MM.1S (cell line): ENCODE results near the gene FBN2.

ENCODE experiments used
- DNase-seq: peaks from one replicate; pipeline ENCODE4 v3.0.0-alpha.2; 2015
- H2AFZ ChIP-seq: fragments of 300-600 bp; sonication (generic); 2 replicates; pipeline ENCODE4 v1.6.0; 2016; ENCODE audit warnings: antibody characterized with exemption, low read length
- H3F3A ChIP-seq: fragments of 300-600 bp; sonication (generic); 2 replicates; pipeline ENCODE4 v1.6.1; 2016; ENCODE audit warnings: mild to moderate bottlenecking, antibody characterized with exemption, low read length, moderate library complexity, mixed read lengths; ENCODE audit not compliant: insufficient read depth
- H3K27ac ChIP-seq: fragments of 300-600 bp; sonication (generic); 2 replicates; pipeline ENCODE4 v1.5.1; 2016; ENCODE audit warnings: mild to moderate bottlenecking, low read length
- H3K27me3 ChIP-seq: fragments of 300-600 bp; sonication (generic); replicated peaks from 2 replicates; pipeline ENCODE4 v1.6.0; 2016; ENCODE audit warnings: low read length; ENCODE audit not compliant: insufficient read depth
- H3K36me3 ChIP-seq: fragments of 300-600 bp; sonication (generic); replicated peaks from 2 replicates; pipeline ENCODE4 v1.6.1; 2016; ENCODE audit warnings: mild to moderate bottlenecking, low read length, mixed read lengths; ENCODE audit not compliant: insufficient read depth
- H3K4me1 ChIP-seq: fragments of 300-600 bp; sonication (generic); 2 replicates; pipeline ENCODE4 v1.6.1; 2016; ENCODE audit warnings: low read length, mixed read lengths
- H3K4me2 ChIP-seq: fragments of 300-600 bp; sonication (generic); 2 replicates; pipeline ENCODE4 v1.6.0; 2016; ENCODE audit warnings: low read depth, low read length
- H3K4me3 ChIP-seq: fragments of 300-600 bp; sonication (generic); 2 replicates; pipeline ENCODE4 v1.5.1; 2016; ENCODE audit warnings: low read length, mixed read lengths
- H3K79me2 ChIP-seq: fragments of 300-600 bp; sonication (generic); 2 replicates; pipeline ENCODE4 v1.6.1; 2016; ENCODE audit warnings: mixed run types, low read length, mixed read lengths
- H3K9ac ChIP-seq: fragments of 300-600 bp; sonication (generic); 2 replicates; pipeline ENCODE4 v1.6.1; 2016; ENCODE audit warnings: low read length, mixed read lengths
- H3K9me2 ChIP-seq: fragments of 300-600 bp; sonication (generic); replicated peaks from 2 replicates; pipeline ENCODE4 v1.6.1; 2016; ENCODE audit warnings: mild to moderate bottlenecking, low read length, mixed read lengths; ENCODE audit not compliant: insufficient read depth
- H3K9me3 ChIP-seq: fragments of 300-600 bp; sonication (generic); replicated peaks from 2 replicates; pipeline ENCODE4 v1.6.1; 2016; ENCODE audit warnings: mild to moderate bottlenecking, low read length, mixed read lengths; ENCODE audit not compliant: insufficient read depth
- H4K20me1 ChIP-seq: fragments of 300-600 bp; sonication (generic); 2 replicates; pipeline ENCODE4 v1.6.1; 2016; ENCODE audit warnings: mild to moderate bottlenecking, low read length, moderate library complexity, mixed read lengths; ENCODE audit not compliant: insufficient read depth
- CTCF ChIP-seq: fragments of 300-600 bp; sonication (generic); IDR thresholded peaks from 2 replicates; pipeline ENCODE4 v1.5.1; 2016; ENCODE audit warnings: antibody characterized with exemption, low read length, mixed read lengths
- EZH2 ChIP-seq: fragments of 300-600 bp; sonication (generic); optimal IDR thresholded peaks from 2 replicates; pipeline ENCODE3; 2017; ENCODE audit warnings: low read depth, mild to moderate bottlenecking, antibody characterized with exemption, low read length, mixed read lengths
- EZH2phosphoT487 ChIP-seq: fragments of 300-600 bp; sonication (generic); IDR thresholded peaks from 2 replicates; pipeline ENCODE4 v1.6.1; 2018; ENCODE audit warnings: antibody characterized with exemption, low read length

The FBN2 gene

DNA sequence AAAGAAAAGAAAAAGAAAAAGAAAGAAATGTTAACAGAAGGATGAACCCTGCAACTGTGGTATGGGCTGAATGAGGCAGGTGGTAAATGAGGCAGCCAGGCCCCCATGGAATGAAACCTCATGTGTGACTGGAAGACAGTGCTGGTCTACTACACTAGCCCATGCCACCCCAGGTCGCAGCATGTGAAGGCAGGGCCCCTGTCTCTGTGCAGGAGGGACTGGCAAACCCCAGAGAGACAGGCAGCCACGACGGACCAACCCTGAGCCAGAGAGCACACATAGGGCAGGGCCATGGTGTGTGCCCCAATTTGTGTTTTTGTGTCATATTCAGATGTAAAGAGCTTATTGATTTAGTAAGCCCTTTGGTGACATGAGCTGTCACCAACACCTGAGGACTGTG is 198.5 kb downstream of the FBN2 start:
- H3K9me3 ChIP-seq, result no peaks in the 10 kb centered on the region
- no peaks in the 10 kb centered on the region for H3K36me3 ChIP-seq
- H3F3A ChIP-seq, result no peaks in the 10 kb centered on the region
- no peak overlapping the region for H3K9ac ChIP-seq
- TF ChIP-seq EZH2phosphoT487 (no peak), CTCF (no peak), EZH2 (no peak)
- no peaks in the 10 kb centered on the region for H4K20me1 ChIP-seq
- no peaks in the 10 kb centered on the region for H3K9me2 ChIP-seq
- no peak overlapping the region for H3K4me3 ChIP-seq
- H3K27me3 ChIP-seq, result no peaks in the 10 kb centered on the region
- no peak for DNase-seq
- H3K79me2 ChIP-seq, result no peaks in the 10 kb centered on the region
- no peak overlapping the region for H2AFZ ChIP-seq
- no peak overlapping the region for H3K4me2 ChIP-seq
- no peak overlapping the region for H3K27ac ChIP-seq
- H3K4me1 ChIP-seq, result no peaks in the 10 kb centered on the region

- Histone ChIP-seq H3K9me2 (no peaks in the 10 kb centered on the region), H2AFZ (no peak overlapping the region), H3K9me3 (no peaks in the 10 kb centered on the region), H3K36me3 (no peaks in the 10 kb centered on the region), H3K4me1 (no peaks in the 10 kb centered on the region), H3F3A (no peaks in the 10 kb centered on the region), H3K27me3 (no peaks in the 10 kb centered on the region), H3K4me2 (no peak overlapping the region), H3K9ac (no peak overlapping the region), H4K20me1 (no peaks in the 10 kb centered on the region), H3K4me3 (no peak overlapping the region), H3K27ac (no peak overlapping the region), H3K79me2 (no peaks in the 10 kb centered on the region)
- DNase-seq, result no peak
- TF ChIP-seq EZH2 (no peak), EZH2phosphoT487 (no peak), CTCF (no peak)
These were observed 199.4 kb downstream of the FBN2 start for GRCh38 chr5:128338649-128339048.

GRCh38 chr5:128335339-128335738 is 202.7 kb downstream of the FBN2 start:
- no peak overlapping the region for H2AFZ ChIP-seq
- no peak overlapping the region for H3K4me2 ChIP-seq

More at GRCh38 chr5:128335339-128335738, 202.7 kb downstream of the FBN2 start:
- DNase-seq, result no peak
- Histone ChIP-seq H3K27me3 (no peaks in the 10 kb centered on the region), H3K4me1 (no peaks in the 10 kb centered on the region), H3K9me2 (no peaks in the 10 kb centered on the region), H3K9me3 (no peaks in the 10 kb centered on the region), H4K20me1 (no peaks in the 10 kb centered on the region), H3K9ac (no peak overlapping the region), H3F3A (no peaks in the 10 kb centered on the region), H3K27ac (no peak overlapping the region), H3K79me2 (no peaks in the 10 kb centered on the region), H3K4me3 (no peak overlapping the region), H3K36me3 (no peaks in the 10 kb centered on the region)
- TF ChIP-seq CTCF, result no peak
